Fibroblast of peridontal ligament (primary cell): Measurements from ENCODE around the gene NSUN6.

Experiments
- DNase-seq: peaks from one replicate; pipeline ENCODE4 v3.0.0-alpha.2; 2010; ENCODE audit errors: extremely low read depth

NSUN6 gene

GRCh38 chr10:18651324-18652007, at the start of gene NSUN6:
Gene NSUN6 (minus strand): TSS chr10:18651587. CDS start chr10:18651203, 384 bp downstream.
- DNase-seq: peak; percentile 85

- DNase-seq: peak; percentile 15
Measured at GRCh38 chr10:18699849-18700840, 48.8 kb upstream of the NSUN6 start.

GRCh38 chr10:18690541-18690940, 39.2 kb upstream of the NSUN6 start:
- DNase-seq: no peak

- peak; percentile 68 for DNase-seq
Measured at GRCh38 chr10:18689498-18689897, 38.1 kb upstream of the NSUN6 start.

GRCh38 chr10:18687706-18688105, 36.3 kb upstream of the NSUN6 start:
- DNase-seq: no peak

GRCh38 chr10:18687195-18687594, 35.8 kb upstream of the NSUN6 start:
- no peak for DNase-seq

GRCh38 chr10:18685555-18685954, 34.2 kb upstream of the NSUN6 start:
- DNase-seq: no peak

- DNase-seq: no peak
Measured at GRCh38 chr10:18684953-18685352, 33.6 kb upstream of the NSUN6 start.

- DNase-seq: no peak
Measured at GRCh38 chr10:18684416-18684815, 33.0 kb upstream of the NSUN6 start.

- peak; percentile 69 for DNase-seq
Measured at GRCh38 chr10:18683427-18683826, 32.0 kb upstream of the NSUN6 start.

GRCh38 chr10:18681971-18682411, 30.6 kb upstream of the NSUN6 start:
- no peak for DNase-seq

- DNase-seq: peak; percentile 57
Measured at GRCh38 chr10:18681366-18681765, 30.0 kb upstream of the NSUN6 start.

- DNase-seq: no peak
Measured at GRCh38 chr10:18680754-18681153, 29.4 kb upstream of the NSUN6 start.

- DNase-seq: no peak
Measured at GRCh38 chr10:18675086-18675801, 23.9 kb upstream of the NSUN6 start.

- DNase-seq: no peak
Measured at GRCh38 chr10:18668026-18668425, 16.6 kb upstream of the NSUN6 start.

- peak; percentile 82 for DNase-seq
Measured at GRCh38 chr10:18666810-18667209, 15.4 kb upstream of the NSUN6 start.

- DNase-seq: peak; percentile 59
Measured at GRCh38 chr10:18665815-18666558, 14.6 kb upstream of the NSUN6 start.

GRCh38 chr10:18664841-18665478, 13.6 kb upstream of the NSUN6 start:
- DNase-seq: no peak

- DNase-seq: no peak
Measured at GRCh38 chr10:18660816-18661431, 9.5 kb upstream of the NSUN6 start.

- peak; percentile 57 for DNase-seq
Measured at GRCh38 chr10:18659819-18660535, 8.6 kb upstream of the NSUN6 start.
